ENCODE results near the gene LRRC8C.

GRCh38 chr1:89725631-89726030 is 92.7 kb downstream of the LRRC8C start:
- TF ChIP-seq EZH2 (IDR thresholded peaks at IDR 0.05) = no peak
- TF ChIP-seq POLR2AphosphoS5 (IDR thresholded peaks at IDR 0.05; ENCODE audit: borderline replicate concordance, low read depth, low read length) = no peak
